Measurements from ENCODE around the gene DEPDC5.

DEPDC5 gene

DNA sequence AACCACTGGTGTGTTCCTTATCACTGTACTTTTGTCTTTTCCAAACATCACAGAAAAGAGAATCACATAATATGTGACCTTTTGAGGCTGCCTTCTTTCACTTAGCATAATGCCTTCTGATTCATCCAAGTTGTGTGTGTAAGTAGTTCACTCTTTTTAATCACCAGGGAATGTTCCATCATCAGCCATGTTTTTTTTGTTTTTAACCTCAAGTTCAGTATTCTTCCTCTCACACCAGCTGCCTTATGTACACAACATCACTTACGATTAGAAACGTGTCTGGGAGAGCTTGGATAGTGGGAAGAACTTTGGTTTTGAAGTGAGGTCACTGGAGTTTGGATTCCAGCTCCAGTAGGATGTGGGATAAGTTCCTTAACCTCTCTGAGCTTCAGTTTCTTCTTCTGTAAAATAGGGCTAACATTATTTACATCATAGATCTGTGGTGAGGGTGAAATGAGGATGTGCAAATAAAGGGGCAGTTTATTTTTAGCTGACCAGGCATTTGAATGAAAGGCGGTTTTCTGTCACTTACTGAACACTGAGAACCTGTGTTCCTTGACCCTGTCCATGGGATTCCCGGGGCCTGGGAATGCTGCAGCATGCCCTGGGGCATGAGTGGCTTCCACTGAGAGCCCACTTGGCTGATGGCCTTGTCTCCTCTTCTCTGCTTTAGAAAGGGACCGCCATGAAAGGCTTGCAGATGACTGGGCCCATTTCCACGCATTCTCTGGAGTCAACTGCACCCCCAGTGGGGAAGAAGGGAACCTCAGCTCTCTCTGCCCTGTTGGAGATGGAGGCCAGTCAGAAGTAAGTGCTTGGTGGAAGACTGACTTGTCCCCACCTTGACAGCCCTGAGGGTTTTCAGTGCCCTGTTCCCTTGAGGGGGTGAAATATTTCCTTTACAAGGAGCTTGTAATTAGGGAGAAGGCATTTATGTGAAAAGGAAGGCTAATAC, 92.6 kb downstream of the DEPDC5 start:
- in situ Hi-C loops (cut with HindIII; ENCODE audit: low sequenced_read_pairs) = no loop called here

DNA sequence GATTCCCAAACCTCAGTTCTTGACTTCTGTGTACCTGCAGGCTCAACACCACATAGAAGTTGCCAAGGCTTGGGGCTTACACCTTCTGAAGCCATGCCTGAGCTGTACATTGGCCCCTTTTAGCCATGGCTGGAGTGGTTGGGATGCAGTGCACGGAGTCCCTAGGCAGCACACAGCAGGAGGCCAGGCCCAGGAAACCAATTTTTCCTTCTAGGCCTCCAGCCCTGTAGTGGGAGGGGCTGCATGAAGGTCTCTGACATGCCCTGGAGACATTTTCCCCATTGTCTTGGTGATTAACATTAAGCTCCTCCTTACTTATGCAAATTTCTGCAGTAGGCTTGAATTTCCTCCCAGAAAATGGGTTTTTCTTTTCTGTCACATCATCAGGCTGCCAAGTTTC, 94.6 kb downstream of the DEPDC5 start:
- in situ Hi-C loops (cut with HindIII; ENCODE audit: low sequenced_read_pairs) = no loop called here

DNA sequence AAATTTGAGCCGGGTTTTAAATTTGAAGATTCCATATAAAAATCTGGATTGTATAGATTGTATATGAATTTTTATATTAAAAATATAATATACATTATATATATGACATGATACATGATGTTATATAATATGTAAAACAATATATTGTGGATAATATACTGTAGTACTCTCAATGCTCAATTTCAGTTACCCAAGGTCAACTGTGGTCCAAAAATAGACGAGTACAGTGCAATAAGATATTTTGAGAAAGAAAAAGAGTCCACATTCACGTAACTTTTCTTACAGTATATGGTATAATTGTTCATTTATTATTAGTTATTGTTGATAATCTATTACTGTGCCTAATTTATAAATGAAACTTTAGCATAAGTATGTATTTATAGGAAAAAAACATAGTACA, 96.3 kb downstream of the DEPDC5 start:
- in situ Hi-C loops (cut with HindIII; ENCODE audit: low sequenced_read_pairs) = no loop called here

DNA sequence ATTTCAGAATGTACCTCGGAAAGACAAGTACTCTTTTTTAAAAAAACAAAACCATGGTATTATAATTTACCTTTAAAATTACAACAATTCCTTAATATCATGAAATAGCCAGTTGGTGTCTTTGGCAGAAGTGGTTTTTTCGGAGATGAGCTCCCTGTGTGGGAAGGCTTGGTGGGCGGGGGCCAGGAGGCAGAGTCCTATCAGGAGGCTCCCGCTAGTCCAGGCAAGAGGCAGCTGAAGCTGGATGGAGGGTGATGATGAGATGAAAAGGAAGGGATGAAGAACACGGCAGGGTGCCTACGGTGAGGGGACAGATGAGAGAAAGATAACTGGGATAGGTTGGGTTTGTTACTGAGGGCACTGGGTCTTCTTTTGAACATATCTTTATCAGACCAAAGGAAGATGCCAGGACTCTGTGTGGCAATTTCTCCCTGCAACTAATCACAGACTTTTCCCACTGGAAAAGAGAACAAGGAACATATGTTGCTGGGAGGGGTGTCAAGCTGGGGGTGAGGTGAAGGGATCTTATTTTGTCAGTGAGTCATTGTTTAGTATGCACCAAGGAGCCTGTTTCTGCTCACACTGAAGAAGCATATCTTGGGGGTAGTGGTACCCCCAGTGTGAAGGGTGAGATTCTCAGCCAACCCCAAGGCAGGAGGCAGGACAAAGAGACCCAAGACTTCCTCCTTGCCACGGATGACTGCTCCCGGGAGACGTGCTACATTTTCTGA, 99.0 kb downstream of the DEPDC5 start:
- in situ Hi-C loops (cut with HindIII; ENCODE audit: low sequenced_read_pairs) = no loop called here

DNA sequence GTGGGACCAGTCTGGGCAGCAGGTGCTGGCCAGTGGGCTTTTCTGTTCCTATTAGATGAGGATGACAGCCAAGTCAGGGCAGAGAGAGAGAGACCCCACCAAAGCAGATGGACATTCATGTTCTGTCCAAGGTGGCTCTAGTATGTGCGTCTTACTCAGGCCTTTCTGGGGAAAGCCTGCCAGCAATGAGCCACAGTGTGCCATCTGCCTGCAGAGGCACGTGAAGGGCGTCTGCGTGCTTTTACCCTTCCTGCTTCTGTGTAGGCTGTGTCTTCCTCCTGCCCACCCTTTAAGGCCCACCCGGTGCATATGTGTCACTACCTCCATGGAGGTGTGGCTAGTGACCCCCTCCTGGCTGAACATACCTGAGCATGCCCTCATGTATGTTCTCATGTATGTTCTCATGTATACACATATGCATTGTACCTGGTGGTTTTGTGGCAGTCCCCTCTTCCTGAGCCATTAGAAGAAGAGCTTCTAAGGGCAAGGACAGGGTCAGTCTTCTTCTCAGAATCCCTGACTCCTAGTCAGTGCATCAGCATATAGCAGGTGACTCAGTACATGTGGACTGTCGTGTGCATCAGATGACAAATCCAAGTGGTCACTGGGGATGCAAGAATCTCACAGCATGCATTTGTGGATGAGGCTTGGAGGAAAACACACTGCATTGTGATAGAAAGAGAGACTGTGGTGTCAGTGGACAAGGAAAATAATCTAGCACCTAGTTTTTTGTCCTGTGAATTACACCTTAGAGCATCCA, 100.1 kb downstream of the DEPDC5 start:
- in situ Hi-C loops (cut with HindIII; ENCODE audit: low sequenced_read_pairs) = no loop called here

DNA sequence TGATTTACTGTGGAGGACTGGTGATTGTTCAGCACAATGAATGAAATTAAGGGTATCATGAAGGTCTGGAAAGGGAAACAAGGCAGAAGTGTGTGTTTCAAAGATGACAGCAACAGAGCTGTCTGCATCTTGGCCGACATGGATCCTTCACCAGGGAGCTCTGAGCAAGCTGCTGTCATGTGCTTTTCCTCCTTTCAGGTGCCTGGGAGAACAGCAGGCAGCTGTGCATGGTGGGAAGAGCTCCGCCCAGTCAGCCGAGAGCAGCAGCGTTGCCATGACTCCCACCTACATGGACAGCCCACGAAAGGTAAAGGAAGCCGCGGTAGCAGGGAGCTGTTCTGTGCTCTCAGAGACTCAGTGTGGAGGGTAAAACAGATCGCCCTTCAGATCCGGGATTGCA, 103.4 kb downstream of the DEPDC5 start:
- in situ Hi-C loops (cut with HindIII; ENCODE audit: low sequenced_read_pairs) = no loop called here

DNA sequence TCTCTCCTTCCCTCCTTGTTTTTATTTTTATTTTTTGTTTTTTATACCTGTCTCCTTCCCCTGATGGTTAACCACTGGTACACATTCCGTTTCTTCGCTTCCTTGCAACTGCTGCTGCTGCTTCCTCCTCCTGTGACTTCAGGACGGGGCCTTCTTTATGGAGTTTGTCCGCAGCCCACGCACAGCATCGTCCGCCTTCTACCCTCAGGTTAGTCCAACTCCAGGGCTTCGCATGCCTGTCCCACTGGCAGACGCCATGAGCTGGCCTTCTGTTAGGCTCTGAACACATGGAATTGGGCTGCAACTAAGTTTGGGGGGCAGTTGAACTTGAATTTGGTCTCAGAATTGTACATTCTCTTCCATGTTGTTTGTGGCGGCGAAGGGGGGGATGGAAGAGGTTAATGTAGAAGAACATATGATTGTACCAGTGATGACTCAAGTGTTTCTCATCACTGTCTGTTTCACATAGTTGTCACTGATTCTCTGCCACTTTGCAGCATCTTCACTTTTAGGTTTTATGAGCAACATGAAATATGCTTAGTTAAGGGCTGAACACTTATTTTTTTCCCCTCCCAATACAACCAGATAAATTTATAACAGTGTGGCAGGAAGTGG, 107.5 kb downstream of the DEPDC5 start:
- in situ Hi-C loops (cut with HindIII; ENCODE audit: low sequenced_read_pairs) = no loop called here

DNA sequence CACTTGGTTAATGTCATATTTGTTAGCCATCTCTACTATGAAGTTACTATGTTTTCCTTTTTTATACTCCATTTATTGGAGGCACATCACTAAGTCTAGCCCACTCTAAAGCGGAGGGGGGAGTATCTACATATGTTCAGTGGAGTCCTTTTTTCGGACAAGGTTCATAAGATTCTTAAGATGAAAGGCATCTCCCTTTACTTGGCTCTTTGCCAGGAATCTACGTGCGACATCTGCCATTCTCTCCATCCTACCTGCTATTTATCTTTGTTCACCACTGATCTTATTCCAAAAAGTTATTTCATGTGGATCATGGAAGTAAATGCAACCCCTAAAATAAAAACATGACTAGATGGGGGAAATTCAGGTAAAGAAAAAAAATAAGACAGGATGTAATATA, 113.1 kb downstream of the DEPDC5 start:
- in situ Hi-C loops (cut with HindIII; ENCODE audit: low sequenced_read_pairs) = loop anchor here (5.0 kb wide), 1 partner anchor 60 kb away; no protein-coding TSS in a partner anchor

DNA sequence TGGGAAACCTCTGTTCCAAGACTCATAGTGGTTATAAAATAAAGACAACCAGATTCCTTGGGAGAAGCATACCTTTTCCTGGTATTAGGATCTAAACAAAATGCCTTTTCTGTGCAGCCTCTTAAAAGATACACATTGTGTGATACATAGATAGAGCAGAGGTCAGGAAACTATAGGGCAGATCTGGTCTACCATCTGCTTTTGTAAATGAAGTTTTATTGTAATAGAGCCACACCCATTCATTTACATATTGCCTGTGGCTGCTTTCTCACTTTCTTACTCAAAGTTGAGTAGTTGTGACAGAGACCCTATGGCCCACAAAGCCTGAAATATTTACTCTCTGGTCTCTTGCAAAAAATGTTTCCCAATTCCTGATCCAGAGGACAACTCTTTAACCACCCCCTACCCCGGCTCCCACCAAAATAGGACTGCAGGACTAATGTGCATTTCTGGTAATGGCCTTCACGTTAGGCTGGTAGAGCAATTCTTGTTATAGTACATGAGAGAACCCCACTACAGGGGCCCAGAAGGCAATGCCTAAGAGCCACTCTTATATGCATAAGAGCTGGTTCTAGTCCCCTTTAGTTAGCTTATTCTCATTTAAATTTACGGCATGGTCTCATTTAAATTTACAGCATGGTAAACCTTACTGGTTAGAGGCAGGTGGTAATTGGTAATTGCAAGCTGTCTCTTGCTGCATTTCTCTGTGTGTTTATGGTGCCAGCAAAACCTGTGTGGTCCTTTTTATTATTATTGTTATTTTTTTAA, 113.8 kb downstream of the DEPDC5 start:
- in situ Hi-C loops (cut with HindIII; ENCODE audit: low sequenced_read_pairs) = loop anchor here (5.0 kb wide), 1 partner anchor 60 kb away; no protein-coding TSS in a partner anchor

DNA sequence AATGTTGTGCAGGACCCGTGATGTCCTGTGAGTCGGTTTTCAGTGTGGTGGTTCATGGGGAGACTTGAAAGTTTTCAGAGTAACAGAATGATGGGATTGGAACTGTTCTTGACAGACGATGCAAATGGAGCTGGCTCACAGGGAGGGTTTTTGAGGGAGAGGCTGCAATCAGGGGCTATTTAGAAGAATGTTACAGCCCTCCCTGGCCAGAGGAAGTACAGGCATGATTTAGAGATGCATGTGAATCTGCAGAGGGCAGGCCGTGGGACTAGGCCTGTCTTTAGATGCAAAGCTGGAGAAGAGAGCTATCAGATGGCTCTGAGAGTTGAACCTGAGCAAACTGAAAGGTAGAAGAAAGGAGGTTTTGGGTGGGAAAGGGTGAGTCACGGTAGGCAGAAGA, 115.9 kb downstream of the DEPDC5 start:
- in situ Hi-C loops (cut with HindIII; ENCODE audit: low sequenced_read_pairs) = loop anchor here (5.0 kb wide), 1 partner anchor 58 kb away; no protein-coding TSS in a partner anchor

DNA sequence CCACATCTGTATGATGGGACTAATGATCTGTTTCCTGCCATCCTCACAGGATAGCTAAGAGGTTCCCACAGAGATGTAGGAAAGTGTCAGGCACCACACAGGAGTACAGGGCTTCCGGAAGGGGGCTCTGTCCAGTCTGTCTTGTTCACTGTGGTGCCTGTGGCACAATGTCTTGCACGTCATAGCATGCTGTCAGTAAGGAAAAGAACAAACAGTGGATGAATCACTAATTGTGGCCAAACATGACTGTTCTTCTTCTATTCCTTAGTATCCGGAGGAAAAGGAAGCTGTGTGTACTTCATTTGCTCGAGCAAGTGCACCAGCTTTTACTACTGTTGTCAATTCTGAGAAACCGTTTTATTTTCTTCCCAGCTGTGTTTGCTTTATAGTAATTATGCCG, 117.1 kb downstream of the DEPDC5 start:
- in situ Hi-C loops (cut with HindIII; ENCODE audit: low sequenced_read_pairs) = no loop called here

DNA sequence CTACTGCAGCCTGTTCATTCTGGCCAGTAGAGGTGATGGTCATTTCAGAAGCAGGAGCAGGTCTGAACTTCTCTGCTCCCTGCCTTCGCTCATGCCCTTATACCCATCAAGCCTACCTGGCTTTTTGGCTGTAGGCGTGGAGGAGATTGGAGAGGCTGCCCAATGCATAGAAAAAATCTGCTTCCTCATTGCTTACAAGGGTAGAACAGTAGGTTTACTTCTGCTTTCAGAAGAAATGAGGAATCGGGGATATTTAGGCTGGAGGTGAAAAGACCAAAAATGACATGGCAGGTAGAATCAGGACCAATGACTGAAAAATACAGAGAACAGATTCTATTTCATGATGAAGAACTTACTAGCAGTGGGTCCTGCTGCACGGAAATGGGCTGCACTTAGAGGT, 117.7 kb downstream of the DEPDC5 start:
- in situ Hi-C loops (cut with HindIII; ENCODE audit: low sequenced_read_pairs) = no loop called here

DNA sequence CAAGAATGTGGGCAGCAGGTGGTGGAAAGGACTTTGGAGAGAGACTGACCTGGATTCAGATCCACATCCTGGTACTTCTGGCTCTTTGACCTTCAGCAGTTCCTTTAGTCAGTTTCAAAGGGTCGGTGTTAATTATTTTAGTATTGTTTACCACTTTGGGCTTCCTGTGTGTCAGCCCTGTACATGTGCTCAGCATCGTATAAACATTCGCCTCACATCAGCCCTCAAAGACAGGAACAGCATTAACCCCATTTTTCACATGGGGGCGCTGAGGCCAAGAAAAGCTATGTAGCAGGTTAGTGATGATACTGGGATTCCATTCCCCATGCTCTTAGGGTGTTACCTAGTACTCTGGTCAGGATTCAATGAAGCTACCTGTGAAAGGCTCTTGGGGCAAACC, 118.4 kb downstream of the DEPDC5 start:
- in situ Hi-C loops (cut with HindIII; ENCODE audit: low sequenced_read_pairs) = no loop called here

DNA sequence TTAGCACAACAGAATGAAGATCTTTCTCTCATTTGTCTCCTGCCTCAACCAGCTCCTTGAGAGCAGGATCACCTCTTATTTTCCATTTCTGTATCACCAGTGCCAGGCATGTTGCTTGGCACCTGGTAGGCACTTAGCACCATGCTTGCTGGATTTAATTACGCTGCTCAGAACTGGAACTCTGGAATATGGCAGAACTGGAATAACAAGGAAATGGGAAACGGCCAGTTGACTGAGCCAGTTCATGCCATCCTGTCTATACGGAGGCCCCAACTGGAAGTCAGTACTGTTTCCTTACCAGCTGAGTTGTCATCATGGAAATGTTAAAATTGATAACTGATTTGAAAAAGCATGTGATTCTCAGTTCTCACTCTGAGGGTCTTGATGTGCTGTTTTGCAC, 121.0 kb downstream of the DEPDC5 start:
- in situ Hi-C loops (cut with HindIII; ENCODE audit: low sequenced_read_pairs) = no loop called here

DNA sequence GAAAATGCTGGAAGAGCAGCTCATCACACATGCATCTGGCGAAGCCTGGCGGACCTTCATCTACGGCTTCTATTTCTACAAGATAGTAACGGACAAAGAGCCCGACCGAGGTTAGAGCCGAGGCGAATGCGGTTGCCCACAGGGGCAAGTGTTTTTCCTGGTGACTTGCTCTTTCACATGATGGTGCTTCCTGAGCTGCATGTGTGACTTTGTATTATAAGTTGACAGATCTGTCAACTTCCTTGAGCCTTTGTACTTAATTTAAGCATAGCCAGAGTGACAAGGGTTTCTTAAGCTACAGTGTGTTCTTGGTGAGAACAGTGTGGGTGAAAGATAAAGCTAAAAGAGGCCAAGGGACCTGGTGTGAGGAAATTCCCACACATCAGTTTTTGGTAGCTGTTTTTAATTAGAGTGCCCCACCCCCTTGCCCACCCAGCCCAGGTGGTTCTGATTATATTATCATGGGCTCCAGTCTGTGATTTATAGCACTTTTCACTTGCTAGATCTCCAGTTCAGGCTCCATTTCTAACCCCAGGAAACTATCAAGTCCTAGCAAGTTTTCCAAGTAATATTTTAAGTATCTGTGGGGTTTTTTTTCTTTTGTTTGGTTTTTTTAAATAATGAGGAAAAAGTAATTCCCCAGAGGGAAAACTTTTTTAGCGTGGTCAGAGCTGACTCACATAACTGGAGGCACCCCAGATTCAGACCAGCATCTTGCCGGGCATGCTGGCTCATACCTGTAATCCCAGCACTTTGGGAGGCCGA, 122.5 kb downstream of the DEPDC5 start:
- in situ Hi-C loops (cut with HindIII; ENCODE audit: low sequenced_read_pairs) = no loop called here

DNA sequence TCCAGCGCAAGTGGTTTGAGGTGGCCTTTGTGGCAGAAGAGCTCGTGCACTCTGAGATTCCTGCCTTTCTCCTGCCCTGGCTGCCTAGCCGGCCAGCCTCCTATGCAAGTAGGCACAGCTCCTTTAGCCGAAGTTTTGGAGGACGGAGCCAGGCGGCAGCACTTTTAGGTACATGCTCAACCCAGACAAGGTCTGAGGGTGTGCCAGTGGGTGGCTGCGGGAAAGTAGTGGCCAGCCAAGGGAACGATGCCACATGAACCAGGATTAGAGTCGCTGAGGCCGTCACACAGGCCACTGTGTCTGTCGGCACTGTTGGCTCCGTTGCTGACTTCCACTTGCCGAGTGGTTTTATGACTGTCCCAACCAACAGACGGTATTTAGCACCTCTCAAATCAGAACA, 125.8 kb downstream of the DEPDC5 start:
- in situ Hi-C loops (cut with HindIII; ENCODE audit: low sequenced_read_pairs) = no loop called here

DNA sequence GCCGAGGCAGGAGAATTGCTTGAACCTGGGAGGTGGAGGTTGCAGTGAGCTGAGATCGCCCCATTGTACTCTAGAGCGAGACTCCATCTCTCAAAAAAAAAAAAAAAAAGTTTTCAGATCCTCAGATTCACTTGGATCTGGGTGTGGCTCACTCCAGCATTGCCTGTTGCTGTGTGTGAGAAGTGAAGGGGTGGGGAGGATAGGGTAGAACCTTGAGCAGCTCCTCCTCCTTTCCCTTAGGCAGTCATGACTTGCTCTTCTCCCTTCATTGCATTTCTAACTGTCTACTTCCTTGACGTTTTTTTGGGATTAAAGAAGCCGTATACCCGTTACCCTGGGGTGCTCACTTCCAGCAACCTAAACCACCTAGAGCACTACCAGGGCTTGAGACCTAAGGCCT, 127.4 kb downstream of the DEPDC5 start:
- in situ Hi-C loops (cut with HindIII; ENCODE audit: low sequenced_read_pairs) = no loop called here

DNA sequence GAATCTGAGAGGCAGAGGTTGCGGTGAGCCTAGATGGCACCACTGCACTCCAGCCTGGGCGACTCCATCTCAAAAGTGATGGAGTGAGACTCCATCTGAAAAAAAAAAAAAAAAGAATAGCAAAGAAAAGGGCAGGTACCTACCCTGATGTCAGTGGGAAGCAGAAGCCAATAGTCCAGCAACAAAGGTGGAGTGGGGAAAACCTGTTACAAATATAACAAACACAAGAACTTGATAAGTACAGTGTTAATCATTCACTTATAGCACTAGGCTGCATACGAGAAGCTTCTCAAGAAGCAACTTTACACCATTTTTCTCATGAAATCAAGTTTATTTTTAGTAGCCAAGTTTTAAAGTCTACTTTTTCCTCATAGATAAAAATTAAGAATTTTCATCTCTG, 128.0 kb downstream of the DEPDC5 start:
- in situ Hi-C loops (cut with HindIII; ENCODE audit: low sequenced_read_pairs) = no loop called here

DNA sequence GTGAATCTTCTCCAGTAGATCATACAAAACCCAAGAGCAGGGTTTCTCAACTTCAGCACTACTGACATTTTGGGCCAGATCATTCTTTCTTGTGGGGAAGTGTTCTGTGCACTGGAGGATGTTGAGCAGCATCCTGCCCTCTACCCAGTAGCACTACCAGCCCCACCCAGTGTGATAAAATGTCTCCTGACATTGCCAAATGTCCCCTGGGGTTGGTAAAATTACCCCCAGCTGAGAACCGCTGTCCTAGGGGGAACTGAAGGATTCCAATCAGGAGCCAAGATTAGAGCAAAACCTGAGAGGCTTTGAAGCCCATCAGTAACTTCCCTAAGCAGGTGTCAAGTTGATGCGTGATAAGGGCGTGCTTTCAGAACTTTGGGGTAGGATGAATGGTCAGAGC, 129.2 kb downstream of the DEPDC5 start:
- in situ Hi-C loops (cut with HindIII; ENCODE audit: low sequenced_read_pairs) = no loop called here

Measured in endothelial cell of hepatic sinusoid (primary cell).